ENCODE measurements around the gene CREBRF.

The CREBRF gene

GRCh38 chr5:173163219-173163618, 107.1 kb downstream of the CREBRF start:
- no peak for DNase-seq

DNA sequence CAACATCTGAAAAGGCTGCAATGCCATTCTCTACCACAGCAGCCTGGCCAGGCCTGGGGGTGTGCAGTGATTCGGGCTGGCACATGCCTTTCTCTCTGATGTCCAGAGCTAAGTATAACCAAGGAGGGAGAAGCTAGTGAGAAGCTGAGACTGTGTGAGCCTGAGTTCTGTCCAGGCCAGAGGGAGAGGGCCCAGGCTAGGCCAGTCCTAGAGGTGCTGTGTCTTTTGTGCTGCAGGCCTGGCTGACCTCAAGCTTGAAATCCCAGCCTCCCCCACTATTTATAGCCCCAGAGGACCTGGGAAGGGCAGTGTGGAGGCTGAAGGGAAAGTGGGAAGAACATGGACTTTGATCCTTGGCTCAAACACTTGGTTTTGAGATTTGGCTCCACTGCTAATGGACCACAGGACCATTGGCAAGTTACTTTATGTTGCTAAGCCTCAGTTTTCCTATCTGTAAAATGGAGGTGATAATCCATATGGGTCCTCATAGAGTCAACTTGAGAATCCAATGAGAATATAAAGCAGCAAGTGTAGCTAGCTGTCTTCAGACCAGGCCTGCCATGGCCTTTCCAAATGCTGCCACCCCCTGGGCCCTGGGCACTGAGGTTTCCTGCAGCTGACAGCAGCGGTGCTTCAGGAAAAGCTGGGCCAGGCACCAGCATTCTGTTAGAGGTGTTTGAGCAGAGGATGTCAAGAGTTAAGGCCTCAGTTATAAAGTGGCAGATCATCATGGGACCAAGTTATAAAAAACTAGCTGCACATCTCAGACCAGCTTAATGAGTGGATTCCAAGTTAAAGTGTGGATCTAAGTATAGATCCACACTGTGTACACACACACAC, 109.2 kb downstream of the CREBRF start:
- DNase-seq = no peak

DNA sequence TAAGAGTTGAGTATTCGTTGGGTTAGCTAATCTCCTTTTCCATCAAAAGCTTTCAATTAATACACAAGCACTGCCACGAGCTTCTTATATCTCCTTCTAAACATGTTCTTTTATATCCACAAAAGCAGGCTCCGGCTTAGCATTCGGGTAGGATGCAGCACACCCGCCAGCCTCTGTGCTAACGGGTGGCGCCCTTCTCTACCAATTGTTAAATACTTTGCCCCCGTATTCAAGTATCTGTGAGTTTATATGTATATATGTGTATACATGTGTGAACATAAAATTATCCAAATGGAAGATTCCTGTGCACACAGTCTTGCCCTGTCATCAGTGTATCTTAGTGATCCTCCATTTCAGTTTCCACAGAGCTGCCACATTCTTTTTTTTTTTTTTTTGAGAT, 116.0 kb downstream of the CREBRF start:
- DNase-seq = no peak

DNA sequence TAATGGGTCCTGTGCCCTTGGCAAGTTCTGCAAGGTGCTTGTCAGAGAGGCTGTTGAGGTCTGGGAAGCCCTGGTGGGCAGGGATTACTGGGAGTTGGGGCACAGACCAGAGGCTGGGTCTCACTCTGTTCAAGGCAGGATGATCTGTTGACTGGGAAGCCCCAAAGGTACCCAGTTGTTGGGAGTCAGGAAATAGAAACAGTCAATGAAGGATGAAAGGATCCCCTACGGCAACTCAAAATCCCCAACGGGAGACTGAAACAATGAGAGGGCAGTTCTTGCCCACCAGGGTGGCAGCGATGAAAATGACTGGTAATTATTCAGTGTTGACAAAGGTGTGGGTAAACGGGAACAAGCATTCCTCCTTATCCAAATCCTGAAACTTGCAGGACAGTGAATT, 119.4 kb downstream of the CREBRF start:
- DNase-seq = no peak

- no peak for DNase-seq
Measured at GRCh38 chr5:173178369-173178910, 122.3 kb downstream of the CREBRF start.

DNA sequence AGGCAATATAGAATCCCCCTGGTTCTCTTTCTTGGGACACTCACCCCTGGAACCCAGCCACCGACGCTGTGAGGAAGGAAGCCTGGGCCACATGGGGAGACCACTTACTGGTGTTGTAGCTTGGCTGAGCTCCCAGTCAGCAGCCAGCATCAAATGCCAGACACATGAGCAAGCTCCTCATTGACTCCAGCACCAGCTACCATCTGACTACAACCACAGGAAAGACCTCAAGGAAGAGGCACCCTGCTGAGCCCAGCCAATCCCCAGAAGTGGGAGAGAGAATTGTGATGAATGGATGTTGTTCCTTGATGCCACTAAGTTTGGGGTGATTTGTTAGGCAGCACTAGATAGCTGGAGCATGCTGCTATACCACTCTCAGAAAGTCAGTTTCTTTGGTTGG, 124.2 kb downstream of the CREBRF start:
- no peak for DNase-seq

GRCh38 chr5:173187054-173187743, 131.0 kb downstream of the CREBRF start:
- DNase-seq = peak; percentile 7

DNA sequence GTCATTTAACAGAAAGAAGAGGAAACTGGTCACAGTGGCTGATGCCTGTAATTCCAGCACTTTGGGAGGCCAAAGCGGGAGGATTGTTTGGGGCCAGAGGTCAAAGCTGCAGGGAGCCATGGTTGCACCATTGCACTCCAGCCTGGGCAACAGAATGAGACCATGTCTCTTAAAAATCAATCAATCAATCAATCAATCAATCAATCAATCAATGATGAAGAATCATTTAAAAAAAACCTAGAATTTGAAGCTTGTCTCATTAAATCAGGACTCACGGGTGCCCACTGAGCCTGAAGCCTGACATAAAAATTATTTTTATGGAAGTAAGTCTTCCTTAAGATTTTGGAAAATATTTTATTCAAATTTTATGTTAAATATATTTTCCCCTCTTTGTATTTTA, 132.1 kb downstream of the CREBRF start:
- DNase-seq = no peak

All from activated CD4-positive, alpha-beta T cell treated with anti-CD3 and anti-CD28 coated beads, Interleukin-2, amount 50 U/mL, for 16 hours (primary cell).